GM12891 (cell line): ENCODE results near the gene CHKB.

ENCODE experiments used
- POLR2A ChIP-seq: IDR thresholded peaks from 2 replicates; pipeline ENCODE4 v1.6.1; 2011; ENCODE audit warnings: low read depth, low read length, control low read depth
- POLR2AphosphoS5 ChIP-seq: IDR thresholded peaks from 2 replicates; pipeline ENCODE4 v1.6.1; 2011; ENCODE audit warnings: low read depth, low read length, control low read depth
- SPI1 ChIP-seq: IDR thresholded peaks from 2 replicates; pipeline ENCODE4 v1.6.1; 2011; ENCODE audit warnings: low read depth, low read length, control low read depth
- TAF1 ChIP-seq: IDR thresholded peaks from 2 replicates; pipeline ENCODE4 v1.6.1; 2011; ENCODE audit warnings: low read depth, low read length, control low read depth

- no peak for TF ChIP-seq POLR2A
- TF ChIP-seq POLR2AphosphoS5, result no peak
- TF ChIP-seq TAF1, result no peak
- TF ChIP-seq SPI1, result peak; percentile 48
Observed at GRCh38 chr22:50621948-50622722, 39.5 kb upstream of the CHKB start.
